Fibroblast of lung (primary cell): ENCODE data around the gene CPNE4.

Experiments
- EZH2 ChIP-seq: IDR thresholded peaks from 2 replicates; pipeline ENCODE4 v1.5.1; 2012; ENCODE audit warnings: low read length, control low read depth, mild to moderate bottlenecking; ENCODE audit errors: missing control alignments
- TF ChIP-seq, protein P1 (sequence below), 2 donors: IDR thresholded peaks in 1 of 2; conservative IDR thresholded peaks in 1 of 2; 1 replicate in 1 of 2; 2 replicates in 1 of 2; pipeline ENCODE4 v1.5.1; 2011 to 2012; ENCODE audit warnings: low read length in 2 of 2, control low read depth in 1 of 2, inconsistent platforms in 1 of 2, low read depth in 1 of 2, mild to moderate bottlenecking in 1 of 2

DNA sequence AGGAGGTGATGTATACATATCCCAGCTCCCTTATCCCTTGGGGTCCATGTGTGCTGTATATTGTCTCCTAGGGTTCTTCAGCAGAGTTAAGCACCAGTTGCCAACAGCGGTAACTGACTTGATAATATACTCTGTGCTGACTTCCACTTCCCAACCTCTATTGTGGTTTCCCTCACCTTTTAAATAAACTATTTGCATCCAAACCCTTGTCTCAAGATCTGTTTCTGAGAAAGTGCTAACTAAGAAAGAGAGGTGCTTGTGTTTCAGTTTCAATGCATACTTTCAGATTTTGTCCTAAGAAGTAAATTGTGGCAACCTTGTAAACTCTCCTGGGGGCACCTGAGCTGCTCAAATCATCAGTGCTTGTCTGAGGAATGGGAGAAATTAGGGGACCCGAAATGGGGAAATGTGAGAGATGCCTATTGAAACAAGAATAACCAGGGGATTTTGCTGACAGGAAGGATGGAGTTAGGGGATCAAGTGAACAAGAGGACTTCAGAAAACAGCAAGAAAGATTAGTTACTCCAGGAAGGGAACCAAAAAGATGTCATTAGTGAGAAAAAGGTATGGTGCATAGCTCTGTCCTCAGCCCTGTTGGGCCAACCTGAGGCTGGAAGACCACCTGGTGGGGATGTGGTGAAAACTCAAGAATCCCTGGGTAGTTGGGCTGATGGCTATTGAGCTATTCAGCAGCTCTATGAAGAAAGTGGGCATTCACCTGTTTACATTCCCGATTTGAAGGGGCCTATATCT lies 481.1 kb downstream of the CPNE4 start:
- TF ChIP-seq, protein P1, sequence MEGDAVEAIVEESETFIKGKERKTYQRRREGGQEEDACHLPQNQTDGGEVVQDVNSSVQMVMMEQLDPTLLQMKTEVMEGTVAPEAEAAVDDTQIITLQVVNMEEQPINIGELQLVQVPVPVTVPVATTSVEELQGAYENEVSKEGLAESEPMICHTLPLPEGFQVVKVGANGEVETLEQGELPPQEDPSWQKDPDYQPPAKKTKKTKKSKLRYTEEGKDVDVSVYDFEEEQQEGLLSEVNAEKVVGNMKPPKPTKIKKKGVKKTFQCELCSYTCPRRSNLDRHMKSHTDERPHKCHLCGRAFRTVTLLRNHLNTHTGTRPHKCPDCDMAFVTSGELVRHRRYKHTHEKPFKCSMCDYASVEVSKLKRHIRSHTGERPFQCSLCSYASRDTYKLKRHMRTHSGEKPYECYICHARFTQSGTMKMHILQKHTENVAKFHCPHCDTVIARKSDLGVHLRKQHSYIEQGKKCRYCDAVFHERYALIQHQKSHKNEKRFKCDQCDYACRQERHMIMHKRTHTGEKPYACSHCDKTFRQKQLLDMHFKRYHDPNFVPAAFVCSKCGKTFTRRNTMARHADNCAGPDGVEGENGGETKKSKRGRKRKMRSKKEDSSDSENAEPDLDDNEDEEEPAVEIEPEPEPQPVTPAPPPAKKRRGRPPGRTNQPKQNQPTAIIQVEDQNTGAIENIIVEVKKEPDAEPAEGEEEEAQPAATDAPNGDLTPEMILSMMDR (conservative IDR thresholded peaks at IDR 0.05 in 1 of 2, IDR thresholded peaks at IDR 0.05 in 1 of 2; ENCODE audit: low read depth in 1 of 2, low read length in 2 of 2): no peak
- no peak for TF ChIP-seq EZH2
